ENCODE measurements around the gene SKIC2. TPM values are rescaled to one million over a fixed set of nuclear protein-coding genes. Genes with fewer than 3 reads are reported as not detected.
A peak's percentile ranks its signal among the peaks of the same experiment; 100 is the strongest.
"Not testable (repeated sequence)": the region's sequence is repeated elsewhere in the genome, so short reads cannot be mapped to it uniquely, and the experiment has no call there.

The SKIC2 gene
- total RNA-seq, 3 donors from 2014 or later (not counting 1 experiment from before 2014, with no cell fraction given), result 119 to 184 (median 151) TPM

GRCh38 chr6:31977816-31978431, 18.9 kb downstream of the SKIC2 start:
- TF ChIP-seq CTCF (IDR thresholded peaks at IDR 0.05), result no peak
- Histone ChIP-seq H3K27ac (ENCODE audit: low read length) (no peak overlapping the region), H3K4me3 (ENCODE audit: low read length) (no peak overlapping the region), H3K27me3 (ENCODE audit: control insufficient read depth, insufficient read depth, low read length) (no peaks in the 10 kb centered on the region), H3K36me3 (ENCODE audit: control insufficient read depth, insufficient read depth, low read length) (peaks cover 3% of the 10 kb centered on the region), H3K4me1 (ENCODE audit: control insufficient read depth, insufficient read depth, low read length) (peaks cover 3% of the 10 kb centered on the region), H3K9me3 (ENCODE audit: control insufficient read depth, insufficient read depth, low read length) (no peaks in the 10 kb centered on the region)
- no peak for ATAC-seq
- H3K36me3 Mint-ChIP-seq, result no peaks in the 10 kb centered on the region
- WGBS (ENCODE audit: insufficient coverage), result 96% methylated on average over 12 of the region's 12 CpGs
- no peaks in the 10 kb centered on the region for H3K9me3 Mint-ChIP-seq
- no peak for DNase-seq
- peaks cover 8 to 15% of the 10 kb centered on the region in 2 donors for H3K4me1 Mint-ChIP-seq
- intact Hi-C loops (cut with micrococcal nuclease), result loop anchor here (10.0 kb wide), 1 partner anchor 217 kb away; the partner anchor contains the start of genes GPSM3 and PBX2
- no peak overlapping the region for H3K4me3 Mint-ChIP-seq
- H3K27me3 Mint-ChIP-seq (ENCODE audit: low read depth in 2 of 2), result no peaks in the 10 kb centered on the region
- H3K27ac Mint-ChIP-seq, result no peak overlapping the region

GRCh38 chr6:31978831-31979230, 19.9 kb downstream of the SKIC2 start:
- H3K4me1 ChIP-seq (ENCODE audit: control insufficient read depth, insufficient read depth, low read length), result no peaks in the 10 kb centered on the region
- no peaks in the 10 kb centered on the region for H3K36me3 Mint-ChIP-seq
- H3K9me3 ChIP-seq (ENCODE audit: control insufficient read depth, insufficient read depth, low read length), result no peaks in the 10 kb centered on the region
- 97% methylated on average over 4 of the region's 5 CpGs for WGBS (ENCODE audit: insufficient coverage)
- no peak overlapping the region for H3K4me3 Mint-ChIP-seq
- H3K4me3 ChIP-seq (ENCODE audit: low read length), result no peak overlapping the region
- no peaks in the 10 kb centered on the region for H3K27me3 Mint-ChIP-seq (ENCODE audit: low read depth in 2 of 2)
- no peaks in the 10 kb centered on the region for H3K9me3 Mint-ChIP-seq
- ATAC-seq (no peak), DNase-seq (no peak)
- no peaks in the 10 kb centered on the region for H3K27me3 ChIP-seq (ENCODE audit: control insufficient read depth, insufficient read depth, low read length)
- no peak overlapping the region for H3K27ac ChIP-seq (ENCODE audit: low read length)
- intact Hi-C loops (cut with micrococcal nuclease), result loop anchor here (10.0 kb wide), 1 partner anchor 216 kb away; the partner anchor contains the start of genes GPSM3 and PBX2
- peaks cover 0 to 6% of the 10 kb centered on the region in 2 donors for H3K4me1 Mint-ChIP-seq
- no peak overlapping the region for H3K27ac Mint-ChIP-seq
- no peak for TF ChIP-seq CTCF (IDR thresholded peaks at IDR 0.05)
- peaks cover 3% of the 10 kb centered on the region for H3K36me3 ChIP-seq (ENCODE audit: control insufficient read depth, insufficient read depth, low read length)

- Mint-ChIP-seq H3K4me3 (no peak overlapping the region), H3K27ac (no peak overlapping the region), H3K36me3 (no peaks in the 10 kb centered on the region), H3K9me3 (no peaks in the 10 kb centered on the region), H3K27me3 (ENCODE audit: low read depth in 2 of 2) (no peaks in the 10 kb centered on the region), H3K4me1 (peaks cover 0 to 4% of the 10 kb centered on the region in 2 donors)
- ATAC-seq (no peak), DNase-seq (no peak)
- WGBS (ENCODE audit: insufficient coverage), result 94% methylated on average over 3 of the region's 3 CpGs
- intact Hi-C loops (cut with micrococcal nuclease), result loop anchor here (10.0 kb wide), 1 partner anchor 215 kb away; the partner anchor contains the start of genes GPSM3 and PBX2
- peaks cover 3% of the 10 kb centered on the region for H3K36me3 ChIP-seq (ENCODE audit: control insufficient read depth, insufficient read depth, low read length)
- no peak overlapping the region for H3K27ac ChIP-seq (ENCODE audit: low read length)
- no peaks in the 10 kb centered on the region for H3K27me3 ChIP-seq (ENCODE audit: control insufficient read depth, insufficient read depth, low read length)
- no peaks in the 10 kb centered on the region for H3K9me3 ChIP-seq (ENCODE audit: control insufficient read depth, insufficient read depth, low read length)
- H3K4me3 ChIP-seq (ENCODE audit: low read length), result no peak overlapping the region
- H3K4me1 ChIP-seq (ENCODE audit: control insufficient read depth, insufficient read depth, low read length), result no peaks in the 10 kb centered on the region
- TF ChIP-seq CTCF (IDR thresholded peaks at IDR 0.05), result no peak
Measured at GRCh38 chr6:31979238-31979898, 20.4 kb downstream of the SKIC2 start.

- ATAC-seq; H3K36me3 ChIP-seq (ENCODE audit: control insufficient read depth, insufficient read depth, low read length); H3K4me1 ChIP-seq (ENCODE audit: control insufficient read depth, insufficient read depth, low read length); H3K4me1 Mint-ChIP-seq; H3K27ac ChIP-seq (ENCODE audit: low read length); H3K9me3 Mint-ChIP-seq; H3K27me3 ChIP-seq (ENCODE audit: control insufficient read depth, insufficient read depth, low read length); H3K27me3 Mint-ChIP-seq (ENCODE audit: low read depth in 2 of 2); H3K9me3 ChIP-seq (ENCODE audit: control insufficient read depth, insufficient read depth, low read length); H3K36me3 Mint-ChIP-seq; intact Hi-C loops (cut with micrococcal nuclease); H3K4me3 ChIP-seq (ENCODE audit: low read length); DNase-seq; H3K4me3 Mint-ChIP-seq: not testable (repeated sequence)
- peak overlapping the region in 1 of 2 donors; percentile 31 for H3K27ac Mint-ChIP-seq
- WGBS (ENCODE audit: insufficient coverage), result 97% methylated on average over 4 of the region's 13 CpGs
Measured at GRCh38 chr6:31980195-31980876, 21.4 kb downstream of the SKIC2 start.

- DNase-seq; H3K27ac ChIP-seq (ENCODE audit: low read length); H3K27me3 ChIP-seq (ENCODE audit: control insufficient read depth, insufficient read depth, low read length); H3K27ac Mint-ChIP-seq; H3K4me3 Mint-ChIP-seq; H3K36me3 ChIP-seq (ENCODE audit: control insufficient read depth, insufficient read depth, low read length); H3K4me1 Mint-ChIP-seq; H3K36me3 Mint-ChIP-seq; H3K4me1 ChIP-seq (ENCODE audit: control insufficient read depth, insufficient read depth, low read length); H3K27me3 Mint-ChIP-seq (ENCODE audit: low read depth in 2 of 2); ATAC-seq; H3K9me3 Mint-ChIP-seq; H3K4me3 ChIP-seq (ENCODE audit: low read length); intact Hi-C loops (cut with micrococcal nuclease); H3K9me3 ChIP-seq (ENCODE audit: control insufficient read depth, insufficient read depth, low read length): not testable (repeated sequence)
- no CpG with 5 or more reads among the region's 5 CpGs for WGBS (ENCODE audit: insufficient coverage)
Measured at GRCh38 chr6:31980998-31981397, 22.0 kb downstream of the SKIC2 start.

Measured in natural killer cell (primary cell).